ENCODE results near the gene SSUH2. TPM values are rescaled to one million over a fixed set of nuclear protein-coding genes. Genes with fewer than 3 reads are reported as not detected.
A peak's percentile ranks its signal among the peaks of the same experiment; 100 is the strongest.

SSUH2 gene
- total and polyA plus RNA-seq, 9 of the 15 experiments (the other 6 are each of a cell fraction or from before 2014, with no cell fraction given), result 0.04 to 0.17 (median 0.04) TPM; not detected in 6

DNA sequence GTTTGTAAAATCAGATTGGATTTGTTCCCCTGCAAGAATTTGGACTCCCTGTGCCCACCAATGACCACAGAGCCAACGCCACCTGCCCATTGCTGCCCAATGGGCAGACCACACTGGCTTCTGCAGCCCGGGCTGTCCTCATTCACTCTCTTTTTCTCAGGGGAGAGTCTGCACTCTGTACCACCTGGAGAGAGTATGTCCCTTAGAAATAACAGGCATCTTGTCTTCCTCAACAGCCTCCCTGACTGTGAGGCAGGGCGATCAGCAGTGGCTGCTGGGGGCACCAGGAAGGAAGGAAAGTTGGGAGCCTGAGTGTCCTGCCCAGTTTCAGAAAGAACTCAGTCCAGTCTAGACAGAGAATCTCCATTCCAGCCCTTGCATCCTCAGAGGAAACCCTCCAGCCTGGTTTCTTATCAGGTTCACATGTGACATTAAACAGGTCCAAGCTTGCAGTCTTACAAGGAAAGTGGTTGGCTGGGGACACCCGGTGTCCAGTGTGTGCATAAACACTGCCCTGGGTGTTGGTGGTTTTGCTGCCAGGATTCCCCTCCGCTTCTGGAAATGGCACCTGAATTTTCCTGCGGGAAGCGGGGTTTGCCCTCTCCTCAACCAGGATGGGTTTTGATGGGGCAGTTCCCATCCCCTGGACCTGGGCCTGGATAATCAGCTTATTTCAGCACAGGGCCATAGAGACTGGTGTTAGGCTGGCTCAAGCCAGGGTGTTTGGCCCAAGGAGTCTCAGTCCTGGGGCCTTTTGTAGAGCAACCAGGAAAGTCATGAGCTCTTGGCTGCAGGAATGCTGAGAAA is 37.2 kb downstream of the SSUH2 start (continued):
- TF ChIP-seq EGR1 (conservative IDR thresholded peaks at IDR 0.05), result no peak
- no peak for TF ChIP-seq PTTG1 (tag; IDR thresholded peaks at IDR 0.05; ENCODE audit: low read depth)
- no peak for TF ChIP-seq RBBP5 (IDR thresholded peaks at IDR 0.05; ENCODE audit: borderline replicate concordance, insufficient read depth, low read length, poor library complexity, severe bottlenecking)
- TF ChIP-seq KLF6 (CRISPR knock-in tag; IDR thresholded peaks at IDR 0.05; ENCODE audit: borderline replicate concordance), result no peak
- TF ChIP-seq, protein P1, sequence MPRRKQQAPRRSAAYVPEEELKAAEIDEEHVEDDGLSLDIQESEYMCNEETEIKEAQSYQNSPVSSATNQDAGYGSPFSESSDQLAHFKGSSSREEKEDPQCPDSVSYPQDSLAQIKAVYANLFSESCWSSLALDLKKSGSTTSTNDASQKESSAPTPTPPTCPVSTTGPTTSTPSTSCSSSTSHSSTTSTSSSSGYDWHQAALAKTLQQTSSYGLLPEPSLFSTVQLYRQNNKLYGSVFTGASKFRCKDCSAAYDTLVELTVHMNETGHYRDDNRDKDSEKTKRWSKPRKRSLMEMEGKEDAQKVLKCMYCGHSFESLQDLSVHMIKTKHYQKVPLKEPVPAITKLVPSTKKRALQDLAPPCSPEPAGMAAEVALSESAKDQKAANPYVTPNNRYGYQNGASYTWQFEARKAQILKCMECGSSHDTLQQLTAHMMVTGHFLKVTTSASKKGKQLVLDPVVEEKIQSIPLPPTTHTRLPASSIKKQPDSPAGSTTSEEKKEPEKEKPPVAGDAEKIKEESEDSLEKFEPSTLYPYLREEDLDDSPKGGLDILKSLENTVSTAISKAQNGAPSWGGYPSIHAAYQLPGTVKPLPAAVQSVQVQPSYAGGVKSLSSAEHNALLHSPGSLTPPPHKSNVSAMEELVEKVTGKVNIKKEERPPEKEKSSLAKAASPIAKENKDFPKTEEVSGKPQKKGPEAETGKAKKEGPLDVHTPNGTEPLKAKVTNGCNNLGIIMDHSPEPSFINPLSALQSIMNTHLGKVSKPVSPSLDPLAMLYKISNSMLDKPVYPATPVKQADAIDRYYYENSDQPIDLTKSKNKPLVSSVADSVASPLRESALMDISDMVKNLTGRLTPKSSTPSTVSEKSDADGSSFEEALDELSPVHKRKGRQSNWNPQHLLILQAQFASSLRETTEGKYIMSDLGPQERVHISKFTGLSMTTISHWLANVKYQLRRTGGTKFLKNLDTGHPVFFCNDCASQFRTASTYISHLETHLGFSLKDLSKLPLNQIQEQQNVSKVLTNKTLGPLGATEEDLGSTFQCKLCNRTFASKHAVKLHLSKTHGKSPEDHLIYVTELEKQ (CRISPR knock-in tag; IDR thresholded peaks at IDR 0.05), result no peak
- no peak for TF ChIP-seq ZNF778 (CRISPR knock-in tag; IDR thresholded peaks at IDR 0.05)
- TF ChIP-seq ZSCAN32 (CRISPR knock-in tag; IDR thresholded peaks at IDR 0.05), result no peak
- TF ChIP-seq, protein P2, sequence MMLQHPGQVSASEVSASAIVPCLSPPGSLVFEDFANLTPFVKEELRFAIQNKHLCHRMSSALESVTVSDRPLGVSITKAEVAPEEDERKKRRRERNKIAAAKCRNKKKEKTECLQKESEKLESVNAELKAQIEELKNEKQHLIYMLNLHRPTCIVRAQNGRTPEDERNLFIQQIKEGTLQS (IDR thresholded peaks at IDR 0.05), result no peak
- TF ChIP-seq, protein P2 (CRISPR knock-in tag; conservative IDR thresholded peaks at IDR 0.05), result no peak
- TF ChIP-seq, protein P3, sequence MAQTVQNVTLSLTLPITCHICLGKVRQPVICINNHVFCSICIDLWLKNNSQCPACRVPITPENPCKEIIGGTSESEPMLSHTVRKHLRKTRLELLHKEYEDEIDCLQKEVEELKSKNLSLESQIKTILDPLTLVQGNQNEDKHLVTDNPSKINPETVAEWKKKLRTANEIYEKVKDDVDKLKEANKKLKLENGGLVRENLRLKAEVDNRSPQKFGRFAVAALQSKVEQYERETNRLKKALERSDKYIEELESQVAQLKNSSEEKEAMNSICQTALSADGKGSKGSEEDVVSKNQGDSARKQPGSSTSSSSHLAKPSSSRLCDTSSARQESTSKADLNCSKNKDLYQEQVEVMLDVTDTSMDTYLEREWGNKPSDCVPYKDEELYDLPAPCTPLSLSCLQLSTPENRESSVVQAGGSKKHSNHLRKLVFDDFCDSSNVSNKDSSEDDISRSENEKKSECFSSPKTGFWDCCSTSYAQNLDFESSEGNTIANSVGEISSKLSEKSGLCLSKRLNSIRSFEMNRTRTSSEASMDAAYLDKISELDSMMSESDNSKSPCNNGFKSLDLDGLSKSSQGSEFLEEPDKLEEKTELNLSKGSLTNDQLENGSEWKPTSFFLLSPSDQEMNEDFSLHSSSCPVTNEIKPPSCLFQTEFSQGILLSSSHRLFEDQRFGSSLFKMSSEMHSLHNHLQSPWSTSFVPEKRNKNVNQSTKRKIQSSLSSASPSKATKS (CRISPR knock-in tag; IDR thresholded peaks at IDR 0.05), result no peak
- TF ChIP-seq, protein P4, sequence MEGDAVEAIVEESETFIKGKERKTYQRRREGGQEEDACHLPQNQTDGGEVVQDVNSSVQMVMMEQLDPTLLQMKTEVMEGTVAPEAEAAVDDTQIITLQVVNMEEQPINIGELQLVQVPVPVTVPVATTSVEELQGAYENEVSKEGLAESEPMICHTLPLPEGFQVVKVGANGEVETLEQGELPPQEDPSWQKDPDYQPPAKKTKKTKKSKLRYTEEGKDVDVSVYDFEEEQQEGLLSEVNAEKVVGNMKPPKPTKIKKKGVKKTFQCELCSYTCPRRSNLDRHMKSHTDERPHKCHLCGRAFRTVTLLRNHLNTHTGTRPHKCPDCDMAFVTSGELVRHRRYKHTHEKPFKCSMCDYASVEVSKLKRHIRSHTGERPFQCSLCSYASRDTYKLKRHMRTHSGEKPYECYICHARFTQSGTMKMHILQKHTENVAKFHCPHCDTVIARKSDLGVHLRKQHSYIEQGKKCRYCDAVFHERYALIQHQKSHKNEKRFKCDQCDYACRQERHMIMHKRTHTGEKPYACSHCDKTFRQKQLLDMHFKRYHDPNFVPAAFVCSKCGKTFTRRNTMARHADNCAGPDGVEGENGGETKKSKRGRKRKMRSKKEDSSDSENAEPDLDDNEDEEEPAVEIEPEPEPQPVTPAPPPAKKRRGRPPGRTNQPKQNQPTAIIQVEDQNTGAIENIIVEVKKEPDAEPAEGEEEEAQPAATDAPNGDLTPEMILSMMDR (IDR thresholded peaks at IDR 0.05 in 2 of 3, conservative IDR thresholded peaks at IDR 0.05 in 1 of 3; ENCODE audit: insufficient read depth in 2 of 3, low read depth in 1 of 3, low read length in 3 of 3), result peak in 2 of 3 experiments; percentile 41 to 45; a peak in 3 of 6 replicates
- TF ChIP-seq, protein P5, sequence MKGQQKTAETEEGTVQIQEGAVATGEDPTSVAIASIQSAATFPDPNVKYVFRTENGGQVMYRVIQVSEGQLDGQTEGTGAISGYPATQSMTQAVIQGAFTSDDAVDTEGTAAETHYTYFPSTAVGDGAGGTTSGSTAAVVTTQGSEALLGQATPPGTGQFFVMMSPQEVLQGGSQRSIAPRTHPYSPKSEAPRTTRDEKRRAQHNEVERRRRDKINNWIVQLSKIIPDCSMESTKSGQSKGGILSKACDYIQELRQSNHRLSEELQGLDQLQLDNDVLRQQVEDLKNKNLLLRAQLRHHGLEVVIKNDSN (CRISPR knock-in tag; IDR thresholded peaks at IDR 0.05), result 0 out of 2 replicates have a peak, but pooled peaks have one; percentile 11
- no peak for TF ChIP-seq ZNF75A (CRISPR knock-in tag; IDR thresholded peaks at IDR 0.05)
- TF ChIP-seq, protein P6, sequence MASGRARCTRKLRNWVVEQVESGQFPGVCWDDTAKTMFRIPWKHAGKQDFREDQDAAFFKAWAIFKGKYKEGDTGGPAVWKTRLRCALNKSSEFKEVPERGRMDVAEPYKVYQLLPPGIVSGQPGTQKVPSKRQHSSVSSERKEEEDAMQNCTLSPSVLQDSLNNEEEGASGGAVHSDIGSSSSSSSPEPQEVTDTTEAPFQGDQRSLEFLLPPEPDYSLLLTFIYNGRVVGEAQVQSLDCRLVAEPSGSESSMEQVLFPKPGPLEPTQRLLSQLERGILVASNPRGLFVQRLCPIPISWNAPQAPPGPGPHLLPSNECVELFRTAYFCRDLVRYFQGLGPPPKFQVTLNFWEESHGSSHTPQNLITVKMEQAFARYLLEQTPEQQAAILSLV (tag; IDR thresholded peaks at IDR 0.05), result no peak

All from K562 (cell line).